GM23338 (cell line): ENCODE data around the gene CHCHD3. TPM values are rescaled to one million over a fixed set of nuclear protein-coding genes. Genes with fewer than 3 reads are reported as not detected.

Experiments
- ATAC-seq: fragments of 200-7000 bp; cut with Tn5 transposase; 3 replicates; pipeline ENCODE4 v1.9.1; 2020
- DNase-seq: peaks from one replicate; pipeline ENCODE4 v3.0.0-alpha.2; 2015; ENCODE audit warnings: low spot score
- H2AFZ ChIP-seq: fragments of 200-600 bp; sonication (generic); 2 replicates; pipeline ENCODE4 v1.8.0; 2016; ENCODE audit warnings: antibody characterized with exemption, mild to moderate bottlenecking, moderate library complexity
- H3F3A ChIP-seq: fragments of 200-600 bp; sonication (generic); replicated peaks from 2 replicates; pipeline ENCODE4 v1.8.0; 2017; ENCODE audit warnings: antibody characterized with exemption, mixed run types, low read depth
- H3K27ac ChIP-seq: fragments of 200-600 bp; sonication (generic); 2 replicates; pipeline ENCODE4 v1.6.1; 2016; ENCODE audit warnings: low read depth
- H3K27me3 ChIP-seq: fragments of 200-600 bp; sonication (generic); 2 replicates; pipeline ENCODE4 v1.8.0; 2016; ENCODE audit warnings: mild to moderate bottlenecking, mixed run types, moderate library complexity; ENCODE audit not compliant: insufficient read depth
- H3K36me3 ChIP-seq: fragments of 200-600 bp; sonication (generic); 2 replicates; pipeline ENCODE4 v1.8.0; 2016; ENCODE audit warnings: mild to moderate bottlenecking; ENCODE audit not compliant: insufficient read depth
- H3K4me1 ChIP-seq: fragments of 200-600 bp; sonication (generic); 2 replicates; pipeline ENCODE4 v1.8.0; 2016; ENCODE audit warnings: mild to moderate bottlenecking, moderate library complexity; ENCODE audit not compliant: insufficient read depth
- H3K4me2 ChIP-seq: fragments of 200-600 bp; sonication (generic); 2 replicates; pipeline ENCODE4 v1.7.1; 2017; ENCODE audit warnings: mixed run types
- H3K4me3 ChIP-seq: fragments of 200-600 bp; sonication (generic); 2 replicates; pipeline ENCODE4 v1.6.1; 2016; ENCODE audit warnings: mixed run types
- H3K79me2 ChIP-seq: fragments of 200-600 bp; sonication (generic); replicated peaks from 2 replicates; pipeline ENCODE4 v1.8.0; 2017; ENCODE audit warnings: mild to moderate bottlenecking; ENCODE audit not compliant: insufficient read depth
- H3K9me2 ChIP-seq: fragments of 200-600 bp; sonication (generic); 2 replicates; pipeline ENCODE4 v1.8.0; 2017; ENCODE audit not compliant: insufficient read depth
- H4K20me1 ChIP-seq: fragments of 200-600 bp; sonication (generic); replicated peaks from 2 replicates; pipeline ENCODE4 v1.8.0; 2017; ENCODE audit warnings: mild to moderate bottlenecking; ENCODE audit not compliant: insufficient read depth
- H3K27ac Mint-ChIP-seq: 2 replicates; pipeline ENCODE4 v1.8.0; 2020; ENCODE audit warnings: inconsistent platforms, mild to moderate bottlenecking, moderate library complexity, mixed read lengths
- H3K27me3 Mint-ChIP-seq: 3 replicates; pipeline ENCODE4 v1.8.0; 2022; ENCODE audit warnings: low read depth, mild to moderate bottlenecking, moderate library complexity, mixed read lengths, inconsistent platforms; ENCODE audit not compliant: insufficient read depth, poor library complexity
- H3K36me3 Mint-ChIP-seq: 3 replicates; pipeline ENCODE4 v1.8.0; 2021; ENCODE audit warnings: low read depth, mild to moderate bottlenecking, inconsistent platforms, moderate library complexity, mixed read lengths
- H3K4me1 Mint-ChIP-seq: 3 replicates; pipeline ENCODE4 v1.8.0; 2020; ENCODE audit warnings: mild to moderate bottlenecking, inconsistent platforms, mixed read lengths
- H3K4me3 Mint-ChIP-seq: 3 replicates; pipeline ENCODE4 v1.8.0; 2021; ENCODE audit warnings: moderate library complexity, mild to moderate bottlenecking, inconsistent platforms, mixed read lengths
- H3K9me3 Mint-ChIP-seq: 3 replicates; pipeline ENCODE4 v1.8.0; 2020; ENCODE audit warnings: moderate library complexity, mild to moderate bottlenecking, inconsistent platforms, mixed read lengths
- CREB1 ChIP-seq: fragments of 250-450 bp; sonication (Bioruptor Pico); IDR thresholded peaks from 2 replicates; pipeline ENCODE4 v1.5.0; 2020; ENCODE audit warnings: low read depth, mild to moderate bottlenecking, moderate library complexity
- EZH2 ChIP-seq: fragments of 200-600 bp; sonication (generic); IDR thresholded peaks from one replicate; pipeline ENCODE4 v1.8.0; 2017; ENCODE audit warnings: antibody characterized with exemption, mild to moderate bottlenecking, low read depth; ENCODE audit not compliant: unreplicated experiment
- JUNB ChIP-seq: IDR thresholded peaks from one replicate; pipeline ENCODE4 v1.6.1; 2016; ENCODE audit warnings: antibody characterized with exemption; ENCODE audit not compliant: unreplicated experiment
- NANOG ChIP-seq: IDR thresholded peaks from 2 replicates; pipeline ENCODE4 v1.6.1; 2016; ENCODE audit warnings: antibody characterized with exemption, borderline replicate concordance
- POLR2AphosphoS5 ChIP-seq: IDR thresholded peaks from 2 replicates; pipeline ENCODE4 v1.6.1; 2016; ENCODE audit warnings: antibody characterized with exemption, low read depth
- REST ChIP-seq: IDR thresholded peaks from one replicate; pipeline ENCODE4 v1.6.1; 2018; ENCODE audit warnings: antibody characterized with exemption; ENCODE audit not compliant: unreplicated experiment
- ZNF114 ChIP-seq: fragments of 250-450 bp; sonication (Bioruptor Pico); IDR thresholded peaks from 2 replicates; pipeline ENCODE4 v1.5.0; 2020; ENCODE audit warnings: mild to moderate bottlenecking, moderate library complexity
- ZNF331 ChIP-seq: fragments of 250-450 bp; sonication (Bioruptor Pico); IDR thresholded peaks from 2 replicates; pipeline ENCODE4 v1.5.0; 2020; ENCODE audit warnings: low read depth, mild to moderate bottlenecking, moderate library complexity
- polyA plus RNA-seq: library from polyadenylated mRNA; unstranded; fragments of >200 nt; fragmentation: Nextera tagmentation; extraction: Ambion mirVana; gene quantifications from 2 replicates; pipeline ENCODE4 v1.2.1, GENCODE V29; 2016
- total RNA-seq: library from RNA; depleted of rRNA; stranded (reverse); fragments of >200 nt; shearing (Covaris generic); gene quantifications from 2 replicates; pipeline ENCODE4 v1.2.3, GENCODE V29; 2014
- TF ChIP-seq, protein P1 (sequence below): fragments of 250-450 bp; sonication (Bioruptor Pico); IDR thresholded peaks from 2 replicates; pipeline ENCODE4 v1.5.0; 2020; ENCODE audit warnings: mild to moderate bottlenecking, moderate library complexity

CHCHD3 gene
- total and polyA plus RNA-seq, 2 experiments from 2014 or later = 107 to 131 TPM

- TF ChIP-seq JUNB (no peak), NANOG (no peak), POLR2AphosphoS5 (no peak), REST (no peak), CREB1 (no peak), EZH2 (no peak), ZNF114 (no peak), ZNF331 (no peak)
- TF ChIP-seq, protein P1, sequence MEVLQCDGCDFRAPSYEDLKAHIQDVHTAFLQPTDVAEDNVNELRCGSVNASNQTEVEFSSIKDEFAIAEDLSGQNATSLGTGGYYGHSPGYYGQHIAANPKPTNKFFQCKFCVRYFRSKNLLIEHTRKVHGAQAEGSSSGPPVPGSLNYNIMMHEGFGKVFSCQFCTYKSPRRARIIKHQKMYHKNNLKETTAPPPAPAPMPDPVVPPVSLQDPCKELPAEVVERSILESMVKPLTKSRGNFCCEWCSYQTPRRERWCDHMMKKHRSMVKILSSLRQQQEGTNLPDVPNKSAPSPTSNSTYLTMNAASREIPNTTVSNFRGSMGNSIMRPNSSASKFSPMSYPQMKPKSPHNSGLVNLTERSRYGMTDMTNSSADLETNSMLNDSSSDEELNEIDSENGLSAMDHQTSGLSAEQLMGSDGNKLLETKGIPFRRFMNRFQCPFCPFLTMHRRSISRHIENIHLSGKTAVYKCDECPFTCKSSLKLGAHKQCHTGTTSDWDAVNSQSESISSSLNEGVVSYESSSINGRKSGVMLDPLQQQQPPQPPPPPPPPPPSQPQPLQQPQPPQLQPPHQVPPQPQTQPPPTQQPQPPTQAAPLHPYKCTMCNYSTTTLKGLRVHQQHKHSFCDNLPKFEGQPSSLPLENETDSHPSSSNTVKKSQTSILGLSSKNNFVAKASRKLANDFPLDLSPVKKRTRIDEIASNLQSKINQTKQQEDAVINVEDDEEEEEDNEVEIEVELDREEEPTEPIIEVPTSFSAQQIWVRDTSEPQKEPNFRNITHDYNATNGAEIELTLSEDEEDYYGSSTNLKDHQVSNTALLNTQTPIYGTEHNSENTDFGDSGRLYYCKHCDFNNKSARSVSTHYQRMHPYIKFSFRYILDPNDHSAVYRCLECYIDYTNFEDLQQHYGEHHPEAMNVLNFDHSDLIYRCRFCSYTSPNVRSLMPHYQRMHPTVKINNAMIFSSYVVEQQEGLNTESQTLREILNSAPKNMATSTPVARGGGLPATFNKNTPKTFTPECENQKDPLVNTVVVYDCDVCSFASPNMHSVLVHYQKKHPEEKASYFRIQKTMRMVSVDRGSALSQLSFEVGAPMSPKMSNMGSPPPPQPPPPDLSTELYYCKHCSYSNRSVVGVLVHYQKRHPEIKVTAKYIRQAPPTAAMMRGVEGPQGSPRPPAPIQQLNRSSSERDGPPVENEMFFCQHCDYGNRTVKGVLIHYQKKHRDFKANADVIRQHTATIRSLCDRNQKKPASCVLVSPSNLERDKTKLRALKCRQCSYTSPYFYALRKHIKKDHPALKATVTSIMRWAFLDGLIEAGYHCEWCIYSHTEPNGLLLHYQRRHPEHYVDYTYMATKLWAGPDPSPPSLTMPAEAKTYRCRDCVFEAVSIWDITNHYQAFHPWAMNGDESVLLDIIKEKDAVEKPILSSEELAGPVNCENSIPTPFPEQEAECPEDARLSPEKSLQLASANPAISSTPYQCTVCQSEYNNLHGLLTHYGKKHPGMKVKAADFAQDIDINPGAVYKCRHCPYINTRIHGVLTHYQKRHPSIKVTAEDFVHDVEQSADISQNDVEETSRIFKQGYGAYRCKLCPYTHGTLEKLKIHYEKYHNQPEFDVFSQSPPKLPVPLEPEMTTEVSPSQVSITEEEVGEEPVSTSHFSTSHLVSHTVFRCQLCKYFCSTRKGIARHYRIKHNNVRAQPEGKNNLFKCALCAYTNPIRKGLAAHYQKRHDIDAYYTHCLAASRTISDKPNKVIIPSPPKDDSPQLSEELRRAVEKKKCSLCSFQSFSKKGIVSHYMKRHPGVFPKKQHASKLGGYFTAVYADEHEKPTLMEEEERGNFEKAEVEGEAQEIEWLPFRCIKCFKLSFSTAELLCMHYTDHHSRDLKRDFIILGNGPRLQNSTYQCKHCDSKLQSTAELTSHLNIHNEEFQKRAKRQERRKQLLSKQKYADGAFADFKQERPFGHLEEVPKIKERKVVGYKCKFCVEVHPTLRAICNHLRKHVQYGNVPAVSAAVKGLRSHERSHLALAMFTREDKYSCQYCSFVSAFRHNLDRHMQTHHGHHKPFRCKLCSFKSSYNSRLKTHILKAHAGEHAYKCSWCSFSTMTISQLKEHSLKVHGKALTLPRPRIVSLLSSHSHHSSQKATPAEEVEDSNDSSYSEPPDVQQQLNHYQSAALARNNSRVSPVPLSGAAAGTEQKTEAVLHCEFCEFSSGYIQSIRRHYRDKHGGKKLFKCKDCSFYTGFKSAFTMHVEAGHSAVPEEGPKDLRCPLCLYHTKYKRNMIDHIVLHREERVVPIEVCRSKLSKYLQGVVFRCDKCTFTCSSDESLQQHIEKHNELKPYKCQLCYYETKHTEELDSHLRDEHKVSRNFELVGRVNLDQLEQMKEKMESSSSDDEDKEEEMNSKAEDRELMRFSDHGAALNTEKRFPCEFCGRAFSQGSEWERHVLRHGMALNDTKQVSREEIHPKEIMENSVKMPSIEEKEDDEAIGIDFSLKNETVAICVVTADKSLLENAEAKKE (CRISPR knock-in tag) = no peak
- Histone ChIP-seq H3K9me2 (no peaks in the 10 kb centered on the region), H3F3A (no peaks in the 10 kb centered on the region), H3K4me2 (no peak overlapping the region), H4K20me1 (peaks cover 22% of the 10 kb centered on the region), H2AFZ (no peak overlapping the region), H3K27me3 (no peaks in the 10 kb centered on the region), H3K79me2 (peaks cover 86% of the 10 kb centered on the region), H3K36me3 (no peaks in the 10 kb centered on the region), H3K4me1 (no peaks in the 10 kb centered on the region), H3K4me3 (no peak overlapping the region), H3K27ac (no peak overlapping the region)
- H3K36me3 Mint-ChIP-seq = no peaks in the 10 kb centered on the region
- H3K9me3 Mint-ChIP-seq = no peaks in the 10 kb centered on the region
- peaks cover 15% of the 10 kb centered on the region for H3K4me1 Mint-ChIP-seq
- DNase-seq (no peak), ATAC-seq (no peak)
- H3K27ac Mint-ChIP-seq = peak overlapping the region; percentile 70; the same call in 1 of the 2 replicates
- peaks cover 2% of the 10 kb centered on the region for H3K27me3 Mint-ChIP-seq
- H3K4me3 Mint-ChIP-seq = no peak overlapping the region
Observed at GRCh38 chr7:133009426-133010252, 72.3 kb downstream of the CHCHD3 start.
